Lower leg skin (tissue), 3 donors: ENCODE results near the gene LIG3.

ENCODE experiments used
- CTCF ChIP-seq, 3 donors: fragments of 450-650 bp; IDR thresholded peaks; one replicate each; pipeline ENCODE4 v1.5.1; 2016; ENCODE audit warnings: antibody characterized with exemption in 3 of 3, mild to moderate bottlenecking in 3 of 3, moderate library complexity in 2 of 3
- POLR2A ChIP-seq, 2 donors: fragments of 450-650 bp; IDR thresholded peaks; one replicate each; pipeline ENCODE4 v1.6.1; 2016 to 2017; ENCODE audit warnings: antibody characterized with exemption in 2 of 2, mild to moderate bottlenecking in 1 of 2, moderate library complexity in 1 of 2

GRCh38 chr17:35010093-35010492, 29.8 kb downstream of the LIG3 start:
- TF ChIP-seq CTCF (IDR thresholded peaks at IDR 0.05) (no peak), POLR2A (IDR thresholded peaks at IDR 0.05) (no peak)
